ENCODE data around the gene TMEM88.

TMEM88 gene

GRCh38 chr17:7875804-7876370 is 21.0 kb downstream of the TMEM88 start:
- no peak for DNase-seq (ENCODE audit: low read depth)
- TF ChIP-seq, protein P1, sequence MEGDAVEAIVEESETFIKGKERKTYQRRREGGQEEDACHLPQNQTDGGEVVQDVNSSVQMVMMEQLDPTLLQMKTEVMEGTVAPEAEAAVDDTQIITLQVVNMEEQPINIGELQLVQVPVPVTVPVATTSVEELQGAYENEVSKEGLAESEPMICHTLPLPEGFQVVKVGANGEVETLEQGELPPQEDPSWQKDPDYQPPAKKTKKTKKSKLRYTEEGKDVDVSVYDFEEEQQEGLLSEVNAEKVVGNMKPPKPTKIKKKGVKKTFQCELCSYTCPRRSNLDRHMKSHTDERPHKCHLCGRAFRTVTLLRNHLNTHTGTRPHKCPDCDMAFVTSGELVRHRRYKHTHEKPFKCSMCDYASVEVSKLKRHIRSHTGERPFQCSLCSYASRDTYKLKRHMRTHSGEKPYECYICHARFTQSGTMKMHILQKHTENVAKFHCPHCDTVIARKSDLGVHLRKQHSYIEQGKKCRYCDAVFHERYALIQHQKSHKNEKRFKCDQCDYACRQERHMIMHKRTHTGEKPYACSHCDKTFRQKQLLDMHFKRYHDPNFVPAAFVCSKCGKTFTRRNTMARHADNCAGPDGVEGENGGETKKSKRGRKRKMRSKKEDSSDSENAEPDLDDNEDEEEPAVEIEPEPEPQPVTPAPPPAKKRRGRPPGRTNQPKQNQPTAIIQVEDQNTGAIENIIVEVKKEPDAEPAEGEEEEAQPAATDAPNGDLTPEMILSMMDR (conservative IDR thresholded peaks at IDR 0.05; ENCODE audit: low read depth, low read length) = no peak
- no peak overlapping the region for H3K4me3 ChIP-seq (ENCODE audit: low read length)

DNA sequence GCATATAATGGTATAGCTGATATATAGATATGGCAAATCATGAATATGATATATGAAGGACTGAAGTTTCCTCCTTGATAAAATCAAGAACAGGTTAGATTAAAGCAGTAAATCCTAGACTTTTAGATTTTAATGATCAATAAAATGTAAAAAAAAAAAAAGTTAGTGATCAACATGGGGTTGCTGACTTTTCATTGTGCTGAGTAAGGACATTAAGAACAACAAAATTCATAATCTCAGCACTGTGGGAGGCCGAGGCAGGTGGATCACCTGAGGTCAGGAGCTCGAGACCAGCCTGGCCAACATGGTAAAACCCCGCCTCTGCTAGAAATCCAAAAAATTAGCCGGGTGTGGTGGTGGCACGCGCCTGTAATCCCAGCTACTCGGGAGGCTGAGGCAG is 23.4 kb downstream of the TMEM88 start:
- no peak overlapping the region for H3K4me3 ChIP-seq (ENCODE audit: low read length)
- no peak for DNase-seq (ENCODE audit: low read depth)
- TF ChIP-seq, protein P1 (conservative IDR thresholded peaks at IDR 0.05; ENCODE audit: low read depth, low read length) = no peak

DNA sequence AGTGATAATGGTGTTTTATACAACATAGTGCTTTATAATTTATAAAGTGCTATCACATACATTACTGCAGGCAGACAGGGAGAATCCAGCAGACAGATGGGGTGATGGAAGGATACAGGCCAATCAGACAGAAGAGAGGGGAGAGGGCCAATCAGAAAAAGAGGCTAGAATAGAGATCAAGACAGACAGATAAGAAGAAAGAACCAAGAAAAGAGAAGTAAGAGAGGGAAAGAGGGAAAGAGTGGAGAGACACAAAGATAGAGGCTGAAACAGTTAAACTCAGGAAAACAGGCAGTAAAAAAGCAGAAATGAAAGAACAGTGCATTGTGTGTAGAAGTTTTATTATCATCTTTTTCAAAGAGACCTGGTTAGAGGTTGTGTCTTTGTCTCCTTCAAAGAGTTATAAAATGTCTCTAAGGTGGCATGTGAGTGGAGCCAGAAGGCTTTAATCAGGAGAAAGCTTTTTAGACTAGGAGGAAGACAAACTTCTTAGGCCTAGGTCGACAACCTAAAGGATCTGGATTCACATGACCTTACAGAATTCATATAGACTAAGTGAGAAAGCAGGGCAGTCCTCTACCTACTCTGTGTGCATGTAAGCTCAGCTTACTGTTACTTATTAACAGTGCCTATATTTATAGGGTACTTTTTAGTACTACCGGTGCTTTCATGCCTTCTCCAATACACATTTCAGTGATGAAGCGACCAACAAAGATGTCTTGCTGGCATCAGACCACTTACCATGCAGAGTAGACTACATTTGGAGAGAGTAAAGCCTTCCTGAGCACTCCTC is 25.4 kb downstream of the TMEM88 start:
- TF ChIP-seq, protein P1 (conservative IDR thresholded peaks at IDR 0.05; ENCODE audit: low read depth, low read length) = no peak
- no peak overlapping the region for H3K4me3 ChIP-seq (ENCODE audit: low read length)
- DNase-seq (ENCODE audit: low read depth) = no peak

GRCh38 chr17:7881276-7882054 is 26.6 kb downstream of the TMEM88 start:
- DNase-seq (ENCODE audit: low read depth) = no peak
- H3K4me3 ChIP-seq (ENCODE audit: low read length) = no peak overlapping the region
- TF ChIP-seq, protein P1 (conservative IDR thresholded peaks at IDR 0.05; ENCODE audit: low read depth, low read length) = no peak

DNA sequence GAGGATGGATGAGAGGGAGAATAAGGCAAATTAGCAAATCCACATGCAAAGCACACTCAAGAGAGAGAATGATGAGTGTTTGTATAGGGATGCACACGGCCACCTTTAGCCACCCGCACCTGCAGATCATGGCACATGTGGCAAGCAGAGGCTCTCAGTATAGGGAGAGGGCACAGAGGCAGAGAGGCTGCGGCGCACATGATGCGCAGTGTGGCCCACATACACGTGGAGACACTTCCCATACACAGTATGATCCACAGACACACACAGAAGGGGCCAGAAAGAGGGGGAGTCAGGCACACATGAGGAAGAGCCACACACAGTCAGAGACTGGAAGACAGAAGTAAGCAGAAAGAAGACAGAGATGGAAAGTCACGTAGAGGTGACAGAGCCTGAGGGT is 27.2 kb downstream of the TMEM88 start:
- no peak for DNase-seq (ENCODE audit: low read depth)
- TF ChIP-seq, protein P1 (conservative IDR thresholded peaks at IDR 0.05; ENCODE audit: low read depth, low read length) = no peak
- H3K4me3 ChIP-seq (ENCODE audit: low read length) = no peak overlapping the region

- no peak for DNase-seq (ENCODE audit: low read depth)
- TF ChIP-seq, protein P1 (conservative IDR thresholded peaks at IDR 0.05; ENCODE audit: low read depth, low read length) = no peak
- no peak overlapping the region for H3K4me3 ChIP-seq (ENCODE audit: low read length)
Observed at GRCh38 chr17:7882629-7883028, 27.8 kb downstream of the TMEM88 start.
